PC-3 (cell line): ENCODE results near the gene CSMD2. TPM values are rescaled to one million over a fixed set of nuclear protein-coding genes. Genes with fewer than 3 reads are reported as not detected.

Experiments
- ATAC-seq: fragments of 200-7000 bp; cut with Tn5 transposase; 2 replicates; pipeline ENCODE4 v1.9.1; 2020; ENCODE audit warnings: mild to moderate bottlenecking, moderate library complexity
- BruUV-seq: library from RNA; stranded (reverse); fragments of 400-500 nt; replicated peaks from 2 replicates; lab custom pipeline; 2021; lab: Mats Ljungman, UMichigan
- CTCF ChIA-PET: fragments of 300-600 bp; sonication (Branson Sonifier 250); formaldehyde crosslinking; loops from one replicate; lab custom pipeline; 2022; ENCODE audit warnings: antibody characterized with exemption; lab: Charles Lee
- POLR2A ChIA-PET: fragments of 300-600 bp; sonication (Branson Sonifier 250); formaldehyde crosslinking; loops from one replicate; lab custom pipeline; 2022; ENCODE audit warnings: antibody characterized with exemption; ENCODE audit not compliant: unreplicated experiment; lab: Charles Lee
- DNase-seq: peaks from one replicate; pipeline ENCODE4 v3.0.0-alpha.2; 2015
- H2AFZ ChIP-seq: fragments of 300-600 bp; sonication (generic); 2 replicates; pipeline ENCODE4 v1.6.0; 2016; ENCODE audit warnings: antibody characterized with exemption, low read length
- H3F3A ChIP-seq: fragments of 300-600 bp; sonication (generic); one replicate; pipeline ENCODE4 v1.6.0; 2017; ENCODE audit warnings: antibody characterized with exemption, low read length, control low read depth, mild to moderate bottlenecking; ENCODE audit not compliant: unreplicated experiment
- H3K27ac ChIP-seq: fragments of 300-600 bp; sonication (generic); 2 replicates; pipeline ENCODE4 v1.5.1; 2016; ENCODE audit warnings: mild to moderate bottlenecking, low read length
- H3K27me3 ChIP-seq: fragments of 300-600 bp; sonication (generic); 2 replicates; pipeline ENCODE4 v1.6.1; 2016; ENCODE audit warnings: low read length, mixed read lengths
- H3K36me3 ChIP-seq: fragments of 300-600 bp; sonication (generic); 2 replicates; pipeline ENCODE4 v1.6.1; 2016; ENCODE audit warnings: low read depth, mixed run types, low read length, mixed read lengths
- H3K4me1 ChIP-seq: fragments of 300-600 bp; sonication (generic); 2 replicates; pipeline ENCODE4 v1.5.1; 2016; ENCODE audit warnings: low read length; ENCODE audit not compliant: insufficient read depth
- H3K4me2 ChIP-seq: fragments of 300-600 bp; sonication (generic); 2 replicates; pipeline ENCODE4 v1.6.0; 2016; ENCODE audit warnings: low read length
- H3K4me3 ChIP-seq: fragments of 300-600 bp; sonication (generic); 2 replicates; pipeline ENCODE4 v1.5.1; 2016; ENCODE audit warnings: mild to moderate bottlenecking, low read length, mixed read lengths
- H3K79me2 ChIP-seq: fragments of 300-600 bp; sonication (generic); 2 replicates; pipeline ENCODE4 v1.6.1; 2017; ENCODE audit warnings: low read length, mixed read lengths
- H3K9ac ChIP-seq: fragments of 300-600 bp; sonication (generic); 2 replicates; pipeline ENCODE4 v1.6.0; 2016; ENCODE audit warnings: mild to moderate bottlenecking, low read length
- H3K9me2 ChIP-seq: fragments of 300-600 bp; sonication (generic); replicated peaks from 2 replicates; pipeline ENCODE4 v1.6.1; 2016; ENCODE audit warnings: mixed run types, low read length, mixed read lengths
- H3K9me3 ChIP-seq: fragments of 300-600 bp; sonication (generic); 2 replicates; pipeline ENCODE4 v1.6.1; 2016; ENCODE audit warnings: low read length, mixed read lengths
- H4K20me1 ChIP-seq: fragments of 300-600 bp; sonication (generic); 2 replicates; pipeline ENCODE4 v1.6.1; 2016; ENCODE audit warnings: low read length, mixed read lengths
- EZH2 ChIP-seq: fragments of 300-600 bp; sonication (generic); IDR thresholded peaks from one replicate; pipeline ENCODE4 v1.6.1; 2017; ENCODE audit warnings: antibody characterized with exemption, mild to moderate bottlenecking, low read length; ENCODE audit not compliant: unreplicated experiment
- EZH2phosphoT487 ChIP-seq: fragments of 300-600 bp; sonication (generic); IDR thresholded peaks from 2 replicates; pipeline ENCODE4 v1.6.1; 2018; ENCODE audit warnings: mild to moderate bottlenecking, antibody characterized with exemption, low read length, borderline replicate concordance
- intact Hi-C: fragments of 100-400 bp; cut with micrococcal nuclease; formaldehyde crosslinking; loops from 2 replicates; pipeline ENCODE4 v1.9.0; 2023
- total RNA-seq: library from RNA; depleted of rRNA; stranded (reverse); fragments of >200 nt; gene quantifications from 2 replicates; pipeline ENCODE4 v1.2.3, GENCODE V29; 2014
- TF ChIP-seq, protein P1 (sequence below): fragments of 300-600 bp; sonication (generic); conservative IDR thresholded peaks from 2 replicates; pipeline ENCODE4 v1.5.1; 2017; ENCODE audit warnings: antibody characterized with exemption, low read depth, mild to moderate bottlenecking, low read length

CSMD2 gene
- total RNA-seq, 1 experiment from 2014 or later = not detected

DNA sequence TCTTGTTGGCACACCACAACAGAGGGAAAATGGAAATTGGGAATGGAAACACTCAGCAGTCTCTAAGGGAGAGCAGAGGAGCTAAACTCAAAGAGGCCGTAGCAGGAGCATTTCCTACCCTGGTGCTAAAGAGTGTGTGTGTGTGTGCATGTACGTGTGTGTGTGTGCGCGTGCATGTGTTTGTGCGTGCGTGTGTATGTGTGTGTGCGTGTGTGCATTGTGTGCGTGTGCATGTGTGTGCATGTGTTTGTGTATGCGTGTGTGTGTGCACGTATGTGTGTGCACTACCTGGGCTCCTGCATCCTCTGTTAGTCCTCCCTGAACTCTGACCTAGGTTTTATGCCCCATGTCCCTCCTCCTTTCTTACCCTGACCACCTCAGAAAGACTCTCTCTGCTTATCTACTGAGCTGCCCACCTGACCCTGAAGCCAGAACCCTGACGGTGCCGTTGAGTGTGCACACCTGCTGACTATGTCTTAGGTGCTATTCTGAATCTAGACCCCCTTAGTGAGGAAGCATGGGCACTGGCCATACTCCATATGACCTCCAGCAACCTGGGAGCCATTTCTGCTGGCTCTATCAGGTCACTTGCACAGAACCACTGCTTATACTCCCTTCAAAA lies 458.3 kb downstream of the CSMD2 start:
- ATAC-seq (no peak), DNase-seq (no peak)
- peaks cover 47% of the 10 kb centered on the region for H3K27me3 ChIP-seq
- H3K4me1 ChIP-seq = no peaks in the 10 kb centered on the region
- no peaks in the 10 kb centered on the region for H3K36me3 ChIP-seq
- H3K9ac ChIP-seq = no peak overlapping the region
- BruUV-seq = no TSS peak
- intact Hi-C loops = no loop called here
- no peaks in the 10 kb centered on the region for H3F3A ChIP-seq
- H3K4me2 ChIP-seq = no peak overlapping the region
- ChIA-PET CTCF (no interaction called here), POLR2A (no interaction called here)
- no peaks in the 10 kb centered on the region for H3K9me2 ChIP-seq
- TF ChIP-seq, protein P1, sequence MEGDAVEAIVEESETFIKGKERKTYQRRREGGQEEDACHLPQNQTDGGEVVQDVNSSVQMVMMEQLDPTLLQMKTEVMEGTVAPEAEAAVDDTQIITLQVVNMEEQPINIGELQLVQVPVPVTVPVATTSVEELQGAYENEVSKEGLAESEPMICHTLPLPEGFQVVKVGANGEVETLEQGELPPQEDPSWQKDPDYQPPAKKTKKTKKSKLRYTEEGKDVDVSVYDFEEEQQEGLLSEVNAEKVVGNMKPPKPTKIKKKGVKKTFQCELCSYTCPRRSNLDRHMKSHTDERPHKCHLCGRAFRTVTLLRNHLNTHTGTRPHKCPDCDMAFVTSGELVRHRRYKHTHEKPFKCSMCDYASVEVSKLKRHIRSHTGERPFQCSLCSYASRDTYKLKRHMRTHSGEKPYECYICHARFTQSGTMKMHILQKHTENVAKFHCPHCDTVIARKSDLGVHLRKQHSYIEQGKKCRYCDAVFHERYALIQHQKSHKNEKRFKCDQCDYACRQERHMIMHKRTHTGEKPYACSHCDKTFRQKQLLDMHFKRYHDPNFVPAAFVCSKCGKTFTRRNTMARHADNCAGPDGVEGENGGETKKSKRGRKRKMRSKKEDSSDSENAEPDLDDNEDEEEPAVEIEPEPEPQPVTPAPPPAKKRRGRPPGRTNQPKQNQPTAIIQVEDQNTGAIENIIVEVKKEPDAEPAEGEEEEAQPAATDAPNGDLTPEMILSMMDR = no peak
- TF ChIP-seq EZH2 = no peak
- TF ChIP-seq EZH2phosphoT487 = no peak
- no peaks in the 10 kb centered on the region for H4K20me1 ChIP-seq
- no peaks in the 10 kb centered on the region for H3K79me2 ChIP-seq
- no peaks in the 10 kb centered on the region for H3K9me3 ChIP-seq
- no peak overlapping the region for H3K4me3 ChIP-seq
- no peak overlapping the region for H3K27ac ChIP-seq
- no peak overlapping the region for H2AFZ ChIP-seq

DNA sequence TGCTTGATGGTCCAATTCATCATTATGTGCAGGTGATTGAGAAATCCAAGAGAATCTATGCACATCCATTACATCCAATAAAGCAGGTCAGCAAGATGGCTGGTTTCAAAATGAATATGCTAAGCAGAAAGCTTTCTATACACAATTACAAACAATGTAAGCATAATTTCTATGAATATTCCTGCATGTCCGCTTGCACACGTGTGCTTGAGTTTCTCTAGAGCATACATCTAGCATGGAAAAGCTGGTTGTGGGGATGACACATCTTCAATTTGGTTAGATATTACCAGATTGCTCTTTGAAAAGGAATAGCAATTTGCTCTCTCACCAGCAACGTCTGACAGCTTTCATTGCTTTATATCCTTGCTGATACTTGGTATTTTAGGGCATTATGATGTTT lies 461.6 kb downstream of the CSMD2 start:
- Histone ChIP-seq H3F3A (no peaks in the 10 kb centered on the region), H2AFZ (no peak overlapping the region), H3K9me3 (no peaks in the 10 kb centered on the region), H3K27me3 (peaks cover 52% of the 10 kb centered on the region), H3K9me2 (no peaks in the 10 kb centered on the region), H3K4me2 (no peak overlapping the region), H3K9ac (no peak overlapping the region), H3K4me3 (no peak overlapping the region), H3K79me2 (no peaks in the 10 kb centered on the region), H4K20me1 (no peaks in the 10 kb centered on the region), H3K4me1 (no peaks in the 10 kb centered on the region), H3K36me3 (no peaks in the 10 kb centered on the region), H3K27ac (no peak overlapping the region)
- intact Hi-C loops = no loop called here
- ATAC-seq = no peak
- ChIA-PET CTCF (no interaction called here), POLR2A (no interaction called here)
- BruUV-seq = no TSS peak
- no peak for DNase-seq
- TF ChIP-seq EZH2 (no peak), EZH2phosphoT487 (no peak)
- TF ChIP-seq, protein P1 = no peak

DNA sequence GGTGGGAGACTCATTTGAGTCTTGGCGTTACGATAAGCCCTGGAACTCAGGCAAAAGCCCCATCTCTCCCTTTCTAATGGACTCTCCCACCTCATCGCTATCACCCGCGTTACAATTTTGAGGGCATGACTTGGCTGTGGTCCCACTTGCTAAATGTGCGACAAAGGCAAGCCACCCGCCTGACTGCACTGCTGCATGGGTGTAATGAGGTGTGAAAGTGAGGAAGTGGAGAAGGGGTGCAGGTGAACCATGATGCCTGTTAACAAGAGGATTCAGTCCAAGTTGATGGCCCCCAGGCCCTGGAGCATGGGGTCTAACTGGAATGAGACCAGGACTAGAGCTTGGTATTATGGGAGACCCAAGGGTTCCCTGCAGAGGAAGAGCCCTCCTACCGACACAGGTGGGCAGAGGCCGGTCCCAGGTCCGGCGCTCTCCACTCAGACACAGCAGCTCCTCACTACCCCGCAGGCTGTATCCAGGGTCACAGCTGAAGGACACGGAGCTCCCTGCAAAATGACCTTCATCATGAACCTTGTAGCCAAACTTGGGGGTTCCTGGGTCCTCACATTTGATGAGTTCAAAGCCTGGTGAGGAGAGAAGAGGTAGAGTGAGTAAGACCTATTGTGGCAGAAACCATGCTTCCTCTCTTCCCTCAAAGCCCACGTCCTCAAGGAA lies 466.5 kb downstream of the CSMD2 start:
- no TSS peak for BruUV-seq
- H3K79me2 ChIP-seq = no peaks in the 10 kb centered on the region
- H3K27me3 ChIP-seq = peaks cover 63% of the 10 kb centered on the region
- no peak overlapping the region for H2AFZ ChIP-seq
- H3K4me1 ChIP-seq = no peaks in the 10 kb centered on the region
- H3K9me2 ChIP-seq = no peaks in the 10 kb centered on the region
- no peaks in the 10 kb centered on the region for H4K20me1 ChIP-seq
- H3F3A ChIP-seq = no peaks in the 10 kb centered on the region
- ChIA-PET CTCF (no interaction called here), POLR2A (no interaction called here)
- no peak overlapping the region for H3K4me3 ChIP-seq
- no peaks in the 10 kb centered on the region for H3K36me3 ChIP-seq
- DNase-seq (no peak), ATAC-seq (no peak)
- H3K4me2 ChIP-seq = no peak overlapping the region
- intact Hi-C loops = no loop called here
- no peak overlapping the region for H3K27ac ChIP-seq
- no peaks in the 10 kb centered on the region for H3K9me3 ChIP-seq
- TF ChIP-seq EZH2phosphoT487 = no peak
- no peak for TF ChIP-seq EZH2
- TF ChIP-seq, protein P1 = no peak
- no peak overlapping the region for H3K9ac ChIP-seq
